ENCODE data around the gene ATG7.

- TF ChIP-seq CTCF (conservative IDR thresholded peaks at IDR 0.05; ENCODE audit: low read length) (no peak), EZH2phosphoT487 (IDR thresholded peaks at IDR 0.05; ENCODE audit: borderline replicate concordance, low read depth, low read length) (no peak)
Measured at GRCh38 chr3:11435440-11436165, 163.4 kb downstream of the ATG7 start.

Data from OCI-LY7 (cell line).